Middle frontal gyrus (tissue), 1 donor: ENCODE results near the gene SRSF12.
"Not testable (repeated sequence)": the region's sequence is repeated elsewhere in the genome, so short reads cannot be mapped to it uniquely, and the experiment has no call there.

Source experiments
- DNase-seq: peaks from one replicate; pipeline ENCODE4 v3.0.0-alpha.2; 2015; ENCODE audit warnings: low spot score; ENCODE audit errors: extremely low spot score

The SRSF12 gene

GRCh38 chr6:89073014-89073620 lies 44.8 kb downstream of the SRSF12 start:
- no peak for DNase-seq

GRCh38 chr6:89071036-89071435 lies 46.8 kb downstream of the SRSF12 start:
- DNase-seq: no peak

DNA sequence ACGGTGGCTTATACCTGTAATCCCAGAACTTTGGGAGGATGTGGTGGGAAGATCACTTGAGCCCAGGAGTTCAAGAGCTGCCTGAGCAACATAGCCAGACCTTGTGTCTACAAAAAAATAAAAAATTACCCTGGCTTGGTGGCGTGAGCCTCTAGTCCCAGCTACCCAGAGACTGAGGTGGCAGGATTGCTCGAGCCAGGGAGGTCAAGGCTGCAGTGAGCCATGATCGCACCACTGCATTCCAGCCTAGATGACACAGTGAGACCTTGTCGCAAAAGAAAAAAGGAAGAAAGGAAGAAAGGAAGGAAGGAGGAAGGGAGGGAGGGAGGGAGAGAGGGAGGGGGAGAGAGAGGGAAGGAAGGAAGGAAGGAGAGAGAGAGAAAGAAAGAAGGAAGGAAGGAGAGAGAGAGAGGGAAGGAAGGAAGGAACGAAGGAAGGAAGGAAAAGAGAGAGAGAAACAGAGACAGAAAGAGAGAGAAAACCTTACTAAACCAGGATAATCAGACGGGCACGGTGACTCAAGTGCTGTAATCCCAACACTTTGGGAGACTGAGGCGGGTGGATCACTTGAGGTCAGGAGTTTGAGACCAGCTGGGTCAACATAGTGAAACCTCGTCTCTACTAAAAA lies 48.2 kb downstream of the SRSF12 start:
- DNase-seq: no peak

GRCh38 chr6:89068695-89069094 lies 49.2 kb downstream of the SRSF12 start:
- DNase-seq: no peak

DNA sequence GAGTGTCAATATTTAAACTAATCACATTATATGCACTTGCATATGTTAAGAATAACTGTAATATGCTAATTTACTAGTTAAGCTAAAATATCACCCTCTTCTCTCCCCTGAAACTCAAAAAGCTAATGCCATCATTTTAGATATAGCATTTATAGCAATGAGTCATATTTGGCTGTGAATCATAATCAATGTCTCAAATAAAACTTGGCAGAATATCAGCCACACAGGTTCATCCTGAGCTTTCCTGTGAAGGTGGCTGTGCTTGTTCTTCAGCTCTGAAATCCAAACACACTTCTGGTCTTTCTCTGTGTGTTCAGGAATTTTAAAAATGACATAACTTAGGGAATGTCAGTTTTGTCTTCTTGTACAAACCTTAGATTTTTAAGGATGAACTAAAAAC lies 50.1 kb downstream of the SRSF12 start:
- DNase-seq: no peak

DNA sequence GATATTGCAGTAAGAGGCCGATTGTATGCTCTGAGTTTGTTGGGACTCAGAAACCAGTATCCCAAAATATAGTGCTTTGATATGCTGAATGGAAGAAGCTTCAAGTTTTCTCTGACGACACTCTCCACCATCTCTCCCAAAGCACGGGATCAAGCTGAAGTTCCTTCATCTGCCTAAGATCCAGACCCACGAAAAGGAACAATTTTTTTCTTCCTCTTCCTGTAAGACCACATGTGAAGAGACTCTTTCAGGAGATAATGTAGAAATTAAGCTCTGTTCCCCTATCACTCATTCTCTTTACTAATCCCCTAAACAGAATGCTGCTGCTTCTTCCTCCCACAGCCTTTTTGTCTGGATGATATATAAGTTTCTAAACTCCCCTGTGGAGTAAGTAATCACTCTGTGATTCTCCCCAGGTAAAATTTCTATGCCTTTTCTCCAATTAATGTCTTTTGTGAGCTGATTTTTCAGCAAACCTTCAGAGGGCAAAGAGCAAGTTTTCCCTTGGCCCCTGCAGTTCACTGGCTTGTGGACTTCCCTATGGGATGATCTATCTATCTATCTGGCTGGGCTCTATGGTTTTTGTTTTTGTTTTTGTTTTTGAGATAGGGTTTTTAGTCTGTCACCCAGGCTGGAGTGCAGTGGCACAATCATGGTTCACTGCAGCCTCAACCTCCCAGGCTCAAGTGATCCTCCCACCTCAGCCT lies 50.8 kb downstream of the SRSF12 start:
- no peak for DNase-seq

DNA sequence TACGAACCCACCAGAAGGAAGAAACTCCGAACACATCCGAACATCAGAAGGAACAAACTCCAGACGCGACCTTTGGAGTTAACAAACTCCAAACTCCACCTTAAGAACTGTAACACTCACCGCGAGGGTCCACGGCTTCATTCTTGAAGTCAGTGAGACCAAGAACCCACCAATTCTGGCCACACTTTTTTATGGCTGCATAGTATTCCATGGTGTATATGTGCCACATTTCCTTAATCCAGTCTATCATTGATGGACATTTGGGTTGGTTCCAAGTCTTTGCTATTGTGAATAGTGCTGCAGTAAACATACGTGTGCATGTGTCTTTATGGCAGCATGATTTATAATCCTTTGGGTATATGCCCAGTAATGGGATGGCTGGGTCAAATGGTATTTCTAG lies 51.8 kb downstream of the SRSF12 start:
- DNase-seq: not testable (repeated sequence)

DNA sequence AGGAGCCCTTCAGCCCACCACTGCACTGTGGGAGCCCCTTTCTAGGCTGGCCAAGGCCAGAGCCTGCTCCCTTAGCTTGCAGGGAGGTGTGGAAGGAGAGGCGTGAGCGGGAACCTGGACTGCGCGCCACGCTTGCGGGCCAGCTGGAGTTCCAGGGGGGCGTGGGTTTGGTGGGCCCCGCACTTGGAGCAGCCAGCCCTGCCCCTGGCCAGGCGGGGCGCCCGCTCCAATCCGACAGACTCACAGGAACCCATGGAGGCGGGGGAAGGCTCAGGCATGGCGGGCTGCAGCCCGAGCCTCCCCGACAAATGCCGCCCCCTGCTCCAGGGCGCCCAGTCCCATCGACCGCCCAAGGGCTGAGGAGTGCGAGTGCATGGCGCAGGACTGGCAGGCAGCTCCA lies 52.9 kb downstream of the SRSF12 start:
- DNase-seq: not testable (repeated sequence)

DNA sequence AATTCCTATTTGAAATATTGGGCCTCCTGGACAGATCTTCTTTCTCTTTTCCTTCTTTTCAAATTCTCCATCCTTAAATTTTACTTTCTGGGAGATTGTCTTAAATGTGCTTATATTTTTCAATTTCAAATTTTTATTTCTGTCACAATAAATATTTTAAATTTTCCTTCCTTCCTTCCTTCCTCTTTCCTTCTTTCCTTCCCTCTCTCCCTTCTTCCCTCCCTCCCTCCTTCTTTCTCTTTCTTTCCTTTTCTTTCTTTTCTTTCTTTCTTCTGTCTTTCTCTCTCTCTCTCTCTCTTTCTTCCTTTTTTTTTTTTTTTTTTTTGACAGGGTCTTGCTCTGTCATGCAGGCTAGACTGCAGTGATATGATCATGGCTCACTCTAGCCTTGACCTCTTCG lies 54.0 kb downstream of the SRSF12 start:
- no peak for DNase-seq

- DNase-seq: no peak
Observed at GRCh38 chr6:89059227-89059626, 58.6 kb downstream of the SRSF12 start.

- DNase-seq: no peak
Observed at GRCh38 chr6:89058627-89059026, 59.2 kb downstream of the SRSF12 start.

GRCh38 chr6:89057759-89058158 lies 60.1 kb downstream of the SRSF12 start:
- DNase-seq: no peak

DNA sequence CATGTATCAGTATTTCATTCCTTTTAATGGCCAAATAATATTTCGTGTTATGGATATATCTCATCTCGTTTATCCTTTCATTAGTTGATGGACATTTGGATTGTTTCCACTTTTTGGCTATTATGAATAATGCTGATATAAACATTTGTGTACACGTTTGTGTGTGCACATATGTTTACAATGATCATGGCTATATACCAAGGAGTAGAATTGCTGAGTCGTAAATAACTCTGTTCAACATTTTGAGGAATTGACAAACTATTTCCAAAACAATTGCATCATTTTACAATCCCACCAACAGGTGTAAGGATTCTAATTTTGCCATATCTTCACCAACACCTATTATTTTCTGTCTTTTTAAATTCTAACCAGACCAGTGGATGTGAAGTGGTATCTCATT lies 63.7 kb downstream of the SRSF12 start:
- DNase-seq: no peak

DNA sequence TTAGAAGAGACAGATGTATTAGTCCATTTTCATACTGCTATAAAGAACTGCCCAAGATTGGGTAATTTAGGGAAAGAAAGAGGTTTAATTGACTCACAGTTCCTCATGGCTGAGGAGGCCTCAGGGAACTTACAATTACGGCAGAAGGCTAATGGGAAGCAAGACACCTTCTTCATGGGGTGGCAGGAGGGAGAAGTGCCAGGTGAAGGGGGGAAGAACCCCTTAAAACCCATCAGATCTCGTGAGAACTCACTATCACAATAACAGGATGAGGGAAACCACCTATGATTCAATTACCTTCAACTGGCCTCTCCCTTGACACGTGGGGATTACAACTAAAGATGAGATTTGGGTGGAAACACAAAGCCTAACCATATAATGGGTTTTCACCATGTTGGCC lies 66.2 kb downstream of the SRSF12 start:
- no peak for DNase-seq

DNA sequence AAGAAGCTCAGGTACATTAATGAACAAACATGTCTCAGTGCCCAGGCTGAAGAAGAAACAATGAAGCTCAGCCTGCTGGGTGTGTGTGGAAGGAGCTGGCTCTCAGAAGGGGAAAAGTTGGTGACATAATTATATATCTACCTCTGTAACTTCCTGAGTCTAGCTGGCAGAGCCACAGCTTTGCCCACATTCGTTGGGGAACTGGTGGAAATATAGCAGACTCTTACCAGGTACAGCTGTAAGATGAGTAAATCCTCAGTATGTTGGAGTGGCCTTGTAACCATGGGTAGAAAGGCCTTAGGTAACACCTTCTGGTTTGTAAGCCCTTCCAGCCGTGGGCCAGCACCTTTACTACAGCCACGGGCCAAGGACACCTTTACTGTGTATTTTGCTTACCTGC lies 67.2 kb downstream of the SRSF12 start:
- no peak for DNase-seq

DNA sequence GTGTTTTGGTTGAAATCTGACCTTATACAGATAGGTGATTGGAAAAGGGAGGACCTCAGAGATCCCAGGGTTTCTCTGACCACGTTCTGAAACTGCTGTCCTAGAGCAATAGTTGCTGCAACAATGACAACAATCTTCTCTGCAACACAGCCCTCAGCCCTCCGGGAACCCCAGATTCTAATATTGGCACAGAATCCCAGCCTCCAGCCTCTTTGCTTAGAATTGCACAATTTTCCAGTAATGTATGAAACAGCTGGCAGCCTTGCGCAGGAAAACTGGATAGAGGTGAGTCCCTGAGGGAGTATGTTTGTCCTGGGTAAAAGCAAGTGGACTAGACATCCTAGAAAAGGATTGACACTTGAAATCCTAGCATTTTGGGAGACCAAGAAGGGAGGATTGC lies 67.7 kb downstream of the SRSF12 start:
- no peak for DNase-seq

- no peak for DNase-seq
Observed at GRCh38 chr6:89048985-89049384, 68.9 kb downstream of the SRSF12 start.

- DNase-seq: no peak
Observed at GRCh38 chr6:89048288-89048923, 69.5 kb downstream of the SRSF12 start.

- DNase-seq: no peak
Observed at GRCh38 chr6:89047473-89047872, 70.4 kb downstream of the SRSF12 start.
